ENCODE measurements around the gene EZH2.

The EZH2 gene

DNA sequence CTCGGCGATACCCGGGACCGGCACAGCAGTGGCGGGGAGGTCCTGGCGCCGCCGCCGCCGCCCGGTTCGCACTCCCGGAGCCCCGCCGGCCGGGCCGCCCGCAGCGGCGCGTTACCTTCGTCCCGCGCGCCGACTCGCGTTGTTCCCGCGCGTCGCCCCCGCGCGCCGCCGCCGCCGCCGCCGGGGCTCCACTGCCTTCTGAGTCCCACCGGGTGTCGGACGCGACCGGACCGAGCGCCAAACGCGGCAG, at the start of gene EZH2:
TSS of gene EZH2 (minus strand) at position 243 of the 250 bp plus-strand sequence. CDS start 36,993 bp downstream, outside the sequence.
- DNase-seq (ENCODE audit: extremely low read depth in 1 of 2, low read depth in 1 of 2) = no peak

DNA sequence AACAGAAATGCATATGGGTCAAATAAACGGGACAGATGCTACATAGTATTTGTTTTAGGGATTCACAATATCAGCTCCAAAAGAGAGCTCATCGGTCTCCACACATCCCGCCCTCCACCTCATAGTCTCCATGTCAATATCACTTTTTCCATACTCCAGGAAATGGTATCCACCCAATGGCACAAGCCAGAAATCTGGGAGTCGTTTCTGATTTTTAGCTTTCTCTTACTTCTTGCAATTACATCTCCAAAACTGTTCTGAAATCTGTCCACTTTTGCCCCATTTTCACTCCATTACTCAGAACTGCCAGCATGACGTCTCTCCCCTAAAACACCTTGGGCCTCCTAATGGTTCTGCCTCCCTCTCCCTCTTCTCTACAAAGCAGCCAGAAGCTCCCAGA, 47.4 kb upstream of the EZH2 start:
- DNase-seq (ENCODE audit: extremely low read depth in 1 of 2, low read depth in 1 of 2) = no peak

DNA sequence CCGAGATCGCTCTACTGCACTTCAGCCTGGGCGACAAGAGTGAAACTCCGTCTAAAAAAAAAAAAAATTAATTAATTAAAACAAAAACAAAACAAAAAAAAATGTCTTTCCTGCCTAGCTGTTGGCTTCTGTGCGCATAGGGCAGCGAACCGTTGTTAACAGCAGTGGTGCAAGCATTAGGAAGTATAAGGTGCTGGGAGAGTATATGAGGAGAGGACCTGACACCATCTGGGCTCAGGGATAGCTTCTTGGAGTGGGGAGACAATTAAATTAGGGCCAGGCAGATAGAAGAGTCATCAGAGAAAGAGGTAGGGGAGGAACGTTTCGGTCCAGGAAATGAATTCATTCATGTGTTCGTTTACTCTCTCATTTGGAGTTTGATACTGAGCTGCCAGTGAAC, 46.2 kb upstream of the EZH2 start:
- DNase-seq (ENCODE audit: extremely low read depth in 1 of 2, low read depth in 1 of 2) = no peak

DNA sequence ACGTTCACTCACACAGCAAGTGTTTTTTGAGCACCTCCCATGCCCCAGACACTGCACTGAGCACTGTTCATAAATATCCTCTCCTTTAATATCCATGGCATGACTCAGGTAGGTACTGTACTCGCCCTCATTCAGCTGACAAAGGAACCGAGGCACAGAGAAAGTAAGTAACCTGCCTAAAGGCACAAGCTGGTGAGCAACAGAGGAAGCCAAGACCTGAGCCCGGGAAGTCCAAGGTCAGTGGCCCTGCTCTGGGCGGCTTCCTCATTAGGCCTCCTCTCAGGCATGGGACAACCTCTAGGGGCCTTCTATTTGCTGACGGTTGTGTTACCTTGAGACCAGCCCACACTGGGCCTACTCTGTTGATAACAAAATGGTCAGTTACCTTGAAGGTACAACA, 45.1 kb upstream of the EZH2 start:
- DNase-seq (ENCODE audit: extremely low read depth in 1 of 2, low read depth in 1 of 2) = no peak

DNA sequence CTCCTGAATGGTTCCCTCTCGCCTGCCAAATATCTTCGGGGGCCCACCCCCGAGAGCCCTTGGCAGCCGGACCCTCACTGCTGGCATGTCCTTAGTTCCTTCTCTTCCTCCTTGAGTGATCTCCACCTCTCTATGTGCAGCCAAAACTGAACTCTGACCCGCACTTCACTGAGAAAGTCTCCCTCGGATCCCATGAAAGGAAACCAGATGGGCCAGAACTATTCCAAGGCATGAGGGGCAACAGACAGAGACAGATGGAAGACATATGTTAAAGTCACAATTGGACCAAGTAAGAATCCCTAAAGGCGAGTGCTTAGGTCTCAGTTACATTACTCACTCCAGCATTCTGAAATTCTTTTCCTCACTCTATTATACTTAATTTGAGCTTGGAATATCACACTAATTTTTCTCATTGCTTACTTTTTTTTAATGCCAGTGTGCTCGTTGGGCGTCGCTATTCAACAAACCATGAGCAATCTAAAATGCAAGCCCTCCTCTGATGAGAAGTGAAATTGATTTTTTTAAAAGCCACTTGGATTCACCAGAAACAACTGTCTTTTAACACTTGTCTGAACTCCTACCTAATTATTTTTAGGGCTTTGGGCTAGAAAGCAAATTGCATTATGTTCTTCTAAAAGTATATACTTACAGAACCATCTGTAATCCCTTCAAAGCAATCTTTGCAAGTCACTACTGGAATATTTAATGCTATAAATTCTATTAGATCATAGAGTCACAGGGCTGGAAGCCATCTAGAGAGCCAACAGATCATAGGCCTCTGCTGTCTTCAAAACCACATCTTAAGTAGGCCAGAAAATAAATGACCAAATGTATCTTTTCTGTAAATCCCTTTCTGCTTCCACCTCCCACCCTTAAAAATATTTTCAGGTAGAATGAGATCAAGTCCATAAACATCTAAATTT, 43.3 kb upstream of the EZH2 start:
- DNase-seq (ENCODE audit: extremely low read depth in 1 of 2, low read depth in 1 of 2) = no peak

DNA sequence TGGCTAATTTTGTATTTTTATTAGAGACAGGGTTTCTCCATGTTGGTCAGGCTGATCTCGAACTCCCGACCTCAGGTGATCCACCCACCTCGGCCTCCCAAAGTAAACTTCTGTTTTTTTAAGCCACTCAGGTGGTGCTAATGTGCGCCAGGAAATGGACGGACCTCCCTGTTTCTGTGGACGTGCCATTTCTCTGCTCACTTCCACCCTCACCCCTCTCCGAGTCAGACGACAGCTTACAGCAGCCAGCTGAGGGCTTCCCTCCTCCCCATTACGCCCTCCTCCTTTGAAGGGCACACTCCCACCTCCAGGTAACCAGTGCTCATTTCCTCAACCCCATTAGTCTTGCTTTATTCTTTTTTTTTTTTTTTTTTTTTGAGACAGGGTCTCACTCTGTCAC, 41.7 kb upstream of the EZH2 start:
- no peak for DNase-seq (ENCODE audit: extremely low read depth in 1 of 2, low read depth in 1 of 2)

DNA sequence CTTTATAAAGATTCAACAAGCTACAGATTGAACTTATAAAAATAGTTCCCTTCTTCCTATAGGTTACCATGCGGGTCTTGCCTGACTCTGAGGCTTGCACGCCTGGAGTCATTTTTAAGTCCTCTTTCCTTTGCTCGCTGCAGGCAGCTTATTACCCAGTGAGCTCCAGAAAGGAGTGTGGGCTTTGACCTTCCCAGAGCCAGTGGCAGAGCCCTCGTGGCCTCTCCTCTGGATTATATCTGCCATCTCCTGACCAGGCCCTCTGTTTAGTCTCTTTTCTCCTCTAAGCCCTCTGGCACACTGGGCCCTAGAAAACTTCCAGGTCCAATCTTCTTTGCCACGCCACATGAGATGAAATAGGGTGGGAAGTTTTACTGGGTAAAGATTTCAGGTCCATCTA, 39.9 kb upstream of the EZH2 start:
- no peak for DNase-seq (ENCODE audit: extremely low read depth in 1 of 2, low read depth in 1 of 2)

DNA sequence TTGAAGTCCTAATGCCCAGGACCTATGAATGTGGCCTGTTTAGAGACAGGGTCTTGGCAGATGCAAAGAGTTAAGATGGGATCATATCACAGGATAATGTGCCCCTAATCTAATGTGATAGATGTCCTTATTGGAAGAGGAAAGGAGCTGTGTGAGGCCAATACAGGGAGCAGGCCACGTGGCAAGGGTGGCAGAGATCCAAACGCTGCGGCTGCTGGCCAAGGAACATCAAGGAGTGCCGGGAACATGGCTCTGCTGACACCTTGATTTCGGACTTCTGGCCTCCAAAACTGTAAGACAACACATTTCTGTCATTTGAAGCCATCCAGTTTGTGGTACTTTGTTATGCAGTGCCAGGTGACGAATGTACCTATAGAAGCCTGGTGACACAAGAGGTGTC, 37.7 kb upstream of the EZH2 start:
- no peak for DNase-seq (ENCODE audit: extremely low read depth in 1 of 2, low read depth in 1 of 2)

DNA sequence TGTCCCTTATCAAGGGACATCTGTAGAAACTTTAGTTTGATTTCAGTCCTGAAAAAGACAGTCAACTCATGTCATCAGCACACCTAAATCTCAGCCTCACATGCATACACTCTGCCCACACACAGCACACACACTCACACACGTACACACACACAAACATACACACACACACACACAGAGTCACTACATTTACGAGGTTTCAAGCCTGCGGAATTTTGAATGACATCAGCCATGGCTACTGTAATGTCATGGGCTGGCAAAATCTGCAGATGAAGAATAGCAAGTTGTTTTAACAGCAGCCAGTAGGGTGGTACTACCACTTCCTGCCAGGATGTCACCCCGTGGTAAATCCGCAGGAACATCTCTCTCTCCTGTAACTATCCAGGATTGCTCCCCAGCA, 37.1 kb upstream of the EZH2 start:
- DNase-seq (ENCODE audit: extremely low read depth in 1 of 2, low read depth in 1 of 2) = no peak

DNA sequence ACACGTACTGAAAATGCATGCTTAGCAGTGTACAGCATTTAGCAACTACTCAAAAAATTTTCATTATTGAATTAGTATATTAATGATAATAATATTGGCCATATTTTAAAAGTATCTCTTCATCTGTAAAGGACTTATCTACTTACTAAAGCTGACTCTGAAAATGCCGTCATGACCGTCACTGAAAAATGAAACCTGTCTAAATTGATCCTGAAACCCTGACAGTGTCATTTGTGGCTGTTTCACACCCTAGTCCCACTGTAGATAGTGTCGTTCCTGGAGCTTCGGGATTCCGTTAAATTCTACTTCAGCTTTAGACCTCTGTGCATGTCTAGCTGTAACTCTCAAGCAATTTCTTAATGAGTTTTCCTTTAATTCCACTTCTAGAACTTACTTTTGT, 35.8 kb upstream of the EZH2 start:
- no peak for DNase-seq (ENCODE audit: extremely low read depth in 1 of 2, low read depth in 1 of 2)

DNA sequence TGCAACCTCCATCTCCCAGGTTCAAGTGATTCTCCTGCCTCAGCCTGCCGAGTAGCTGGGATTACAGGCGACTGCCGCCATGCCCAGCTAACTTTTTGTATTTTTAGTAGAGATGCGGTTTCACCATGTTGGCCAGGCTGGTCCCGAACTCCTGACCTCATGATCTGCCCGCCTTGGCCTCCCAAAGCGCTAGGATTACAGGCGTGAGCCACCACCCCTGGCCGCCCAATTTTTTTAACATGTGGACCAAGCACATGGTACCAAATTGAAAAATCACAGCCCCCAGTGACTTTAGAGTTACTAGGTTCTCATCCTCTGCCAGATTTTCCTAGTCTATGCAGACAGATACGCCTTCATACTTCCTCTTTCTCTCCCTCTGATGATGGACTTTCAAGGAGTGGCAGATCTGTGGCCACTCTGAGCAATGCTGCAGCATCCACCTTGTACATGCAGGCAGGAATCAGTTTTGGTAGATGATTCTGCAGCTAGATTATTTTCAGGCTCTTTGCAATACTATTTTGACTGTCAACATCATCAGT, 34.0 kb upstream of the EZH2 start:
- no peak for DNase-seq (ENCODE audit: extremely low read depth in 1 of 2, low read depth in 1 of 2)

DNA sequence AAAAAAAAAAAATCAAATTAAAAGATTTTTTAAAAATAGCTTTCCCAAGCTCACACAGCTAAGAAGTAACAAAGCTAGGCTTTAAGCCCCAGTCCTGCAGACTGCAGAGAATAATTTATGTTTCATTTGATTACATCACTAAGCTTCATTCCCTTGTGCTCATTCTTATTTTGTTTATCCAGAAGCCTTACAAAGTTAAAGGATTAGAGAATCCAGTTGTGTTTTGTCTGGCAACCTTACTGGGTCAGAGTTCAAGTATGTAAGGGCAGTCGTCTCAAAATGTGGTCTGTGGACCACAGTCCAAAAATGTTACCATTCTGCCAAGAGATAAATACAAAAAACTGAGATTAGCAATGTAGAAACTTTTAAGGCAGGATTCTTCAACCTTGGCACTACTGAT, 32.1 kb upstream of the EZH2 start:
- no peak for DNase-seq (ENCODE audit: extremely low read depth in 1 of 2, low read depth in 1 of 2)

DNA sequence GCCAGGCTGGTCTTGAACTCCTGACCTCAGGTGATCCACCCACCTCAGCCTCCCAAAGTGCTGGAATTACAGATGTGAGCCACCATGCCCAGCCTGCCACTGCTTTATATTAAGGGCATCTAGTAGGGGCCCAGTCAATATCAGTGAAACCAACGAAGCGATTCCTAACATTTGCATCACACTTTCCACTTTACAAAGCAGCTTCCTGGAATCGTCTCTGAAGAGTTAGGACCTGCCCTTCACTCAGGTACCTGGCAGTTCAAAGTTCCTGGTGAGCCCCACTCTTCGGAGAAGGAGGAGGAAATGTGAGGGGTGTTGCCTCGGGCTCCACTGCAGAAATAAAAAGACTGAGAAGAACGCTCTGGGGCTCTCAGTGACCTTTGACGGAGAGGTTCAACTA, 31.1 kb upstream of the EZH2 start:
- no peak for DNase-seq (ENCODE audit: extremely low read depth in 1 of 2, low read depth in 1 of 2)

DNA sequence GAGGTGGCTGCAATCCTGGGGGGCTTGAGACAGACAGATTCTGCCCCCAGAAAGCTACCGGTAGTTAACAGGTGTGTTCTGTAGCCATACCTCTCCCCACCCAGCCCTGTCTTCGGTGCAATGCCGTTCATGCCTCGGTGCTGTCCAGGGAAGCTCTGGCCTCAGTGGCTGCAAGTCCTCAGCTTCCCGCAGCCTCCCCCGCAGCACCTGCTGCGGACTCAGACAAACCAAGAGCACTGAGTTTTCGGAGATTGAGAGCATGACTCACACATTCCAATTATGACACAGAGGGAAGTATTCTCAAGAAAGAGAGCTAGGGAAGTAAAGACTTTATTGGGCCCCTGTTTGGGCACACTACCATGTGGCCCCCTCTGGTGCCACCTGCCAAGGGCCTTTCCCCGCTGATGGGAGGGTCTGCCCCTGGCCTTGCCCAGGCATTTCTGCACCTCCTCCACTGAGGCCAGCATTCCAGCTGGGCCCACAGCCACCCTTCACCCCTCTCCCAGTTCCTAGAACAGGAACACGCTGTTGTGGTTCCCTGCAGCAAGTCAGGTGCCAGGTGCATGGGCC, 30.2 kb upstream of the EZH2 start:
- no peak for DNase-seq (ENCODE audit: extremely low read depth in 1 of 2, low read depth in 1 of 2)

DNA sequence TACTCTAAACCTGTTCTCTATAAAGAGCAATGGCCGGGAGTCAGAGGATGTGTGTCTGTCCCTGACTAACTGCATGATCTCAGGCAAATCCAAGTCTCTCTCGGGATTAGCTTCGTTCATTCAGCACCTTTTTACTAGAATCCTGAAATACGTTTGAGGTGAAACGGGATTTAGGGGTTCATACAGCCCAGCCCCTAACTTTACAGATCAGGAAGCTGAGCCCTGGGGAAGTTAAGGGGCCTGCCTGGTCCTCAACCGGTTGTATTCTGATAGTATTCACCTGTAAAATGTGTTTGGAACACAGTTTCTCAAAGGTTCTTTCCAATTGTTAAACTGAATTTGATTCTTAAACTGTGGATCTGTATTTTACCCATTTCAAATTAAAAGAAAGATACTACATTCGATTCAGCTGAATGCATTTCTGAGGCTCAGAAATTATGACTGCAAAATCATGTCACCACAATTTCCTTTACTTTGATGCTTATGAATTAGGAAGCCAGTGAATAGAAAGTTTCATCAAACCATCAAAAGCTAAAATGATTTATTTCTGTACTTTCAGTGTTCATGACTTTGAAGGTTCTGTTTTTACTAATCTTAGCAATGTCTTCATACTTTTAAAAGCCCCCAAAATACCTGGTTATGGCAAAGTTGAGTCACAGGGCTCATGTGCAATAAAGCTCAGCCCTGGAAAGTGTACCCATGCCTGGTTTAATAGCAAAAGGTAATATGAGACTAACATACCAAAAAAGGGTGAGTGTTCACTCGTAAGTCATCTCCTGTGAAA, 28.9 kb upstream of the EZH2 start:
- DNase-seq (ENCODE audit: extremely low read depth in 1 of 2, low read depth in 1 of 2) = peak in 1 of 2 donors; percentile 23

DNA sequence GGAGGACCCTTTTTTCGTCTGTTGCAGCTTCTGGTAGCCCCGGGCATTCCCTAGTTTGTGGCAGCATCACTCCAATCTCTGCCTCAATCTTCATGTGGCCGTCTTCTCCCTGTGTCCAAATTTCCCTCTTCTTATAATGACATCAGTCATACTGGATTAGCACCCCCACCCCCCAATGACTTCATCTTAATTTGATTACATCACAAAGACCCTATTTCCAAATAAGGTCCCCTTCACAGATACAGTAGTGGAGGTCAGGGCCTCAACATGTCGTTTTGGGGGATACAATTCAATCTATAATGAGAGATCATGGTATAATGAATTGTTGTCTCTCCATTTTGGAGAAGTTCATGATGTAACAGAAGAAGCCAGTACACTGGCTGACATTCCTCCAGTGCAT, 28.1 kb upstream of the EZH2 start:
- no peak for DNase-seq (ENCODE audit: extremely low read depth in 1 of 2, low read depth in 1 of 2)

DNA sequence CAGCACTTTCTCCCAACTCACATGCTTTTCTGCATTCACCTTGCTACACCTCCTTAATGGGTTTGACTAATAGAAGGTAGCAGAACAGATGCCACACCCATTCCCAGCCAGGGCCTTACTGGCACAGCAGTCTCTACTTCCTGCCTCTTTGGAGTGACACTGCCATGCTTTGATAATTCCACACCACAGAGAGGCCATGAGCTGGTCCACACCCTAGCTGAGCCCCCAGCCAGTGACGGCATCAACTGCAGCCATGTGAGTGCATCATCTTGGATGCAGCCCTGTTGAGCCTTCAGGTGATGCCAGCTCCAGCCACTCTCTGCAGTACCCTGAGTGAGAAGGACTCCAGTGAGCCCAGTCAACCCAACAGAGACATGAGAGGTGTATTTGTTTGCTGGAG, 27.5 kb upstream of the EZH2 start:
- DNase-seq (ENCODE audit: extremely low read depth in 1 of 2, low read depth in 1 of 2) = no peak

DNA sequence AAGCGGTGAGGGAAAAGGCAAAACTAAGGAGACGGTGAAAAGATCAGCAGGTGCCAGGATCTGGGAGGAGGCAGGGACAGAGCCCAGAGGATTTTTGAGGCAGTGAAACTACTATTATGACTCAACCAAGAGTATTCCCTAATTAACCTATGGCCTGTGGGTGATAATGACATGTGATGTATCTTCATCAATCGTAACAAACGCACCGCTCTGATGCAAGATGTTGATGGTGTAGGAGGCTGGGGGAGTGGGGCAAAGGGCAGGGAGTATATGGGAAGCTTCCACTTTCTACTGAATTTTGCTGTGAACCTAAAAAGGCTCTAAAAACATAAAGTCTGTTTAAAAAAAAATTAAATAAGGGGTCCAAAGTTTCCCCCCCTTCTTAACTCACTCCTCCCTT, 25.5 kb upstream of the EZH2 start:
- DNase-seq (ENCODE audit: extremely low read depth in 1 of 2, low read depth in 1 of 2) = no peak

DNA sequence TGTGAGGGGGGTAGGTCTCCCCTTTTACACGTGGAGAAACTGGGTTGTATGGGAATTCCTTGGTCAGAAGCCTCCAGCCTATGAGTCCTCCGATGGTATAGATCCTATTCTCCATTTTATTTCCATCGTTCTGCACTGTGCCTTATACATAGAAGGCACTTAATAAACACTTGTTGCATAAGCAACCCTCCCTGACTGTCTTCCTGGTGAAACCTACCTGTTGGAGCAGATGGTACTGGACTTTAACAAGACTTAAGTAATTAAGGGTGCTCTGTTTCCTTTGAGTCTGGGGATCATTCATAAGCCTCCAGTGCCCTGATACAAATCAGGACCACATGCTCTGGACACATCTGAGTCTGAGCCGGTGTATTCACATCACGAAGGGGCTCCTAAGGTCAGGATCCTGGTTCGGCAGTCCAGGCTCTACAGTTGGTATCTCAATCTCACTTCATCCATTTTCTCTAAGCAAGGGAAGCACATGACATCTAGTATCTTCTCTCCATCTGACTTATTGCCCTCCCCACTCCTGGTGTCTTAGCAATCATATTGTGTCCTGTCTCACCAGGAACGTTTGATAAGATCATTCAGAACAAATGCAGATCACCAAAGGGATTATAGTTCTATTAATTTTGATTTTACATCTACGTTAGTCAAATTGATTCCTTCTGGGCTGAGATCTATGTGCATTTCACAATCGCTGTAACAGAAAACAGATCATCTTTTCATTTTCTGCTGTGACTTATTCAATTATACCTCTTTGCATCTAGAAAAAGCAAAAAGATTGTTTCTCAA, 22.8 kb upstream of the EZH2 start:
- DNase-seq (ENCODE audit: extremely low read depth in 1 of 2, low read depth in 1 of 2) = no peak

DNA sequence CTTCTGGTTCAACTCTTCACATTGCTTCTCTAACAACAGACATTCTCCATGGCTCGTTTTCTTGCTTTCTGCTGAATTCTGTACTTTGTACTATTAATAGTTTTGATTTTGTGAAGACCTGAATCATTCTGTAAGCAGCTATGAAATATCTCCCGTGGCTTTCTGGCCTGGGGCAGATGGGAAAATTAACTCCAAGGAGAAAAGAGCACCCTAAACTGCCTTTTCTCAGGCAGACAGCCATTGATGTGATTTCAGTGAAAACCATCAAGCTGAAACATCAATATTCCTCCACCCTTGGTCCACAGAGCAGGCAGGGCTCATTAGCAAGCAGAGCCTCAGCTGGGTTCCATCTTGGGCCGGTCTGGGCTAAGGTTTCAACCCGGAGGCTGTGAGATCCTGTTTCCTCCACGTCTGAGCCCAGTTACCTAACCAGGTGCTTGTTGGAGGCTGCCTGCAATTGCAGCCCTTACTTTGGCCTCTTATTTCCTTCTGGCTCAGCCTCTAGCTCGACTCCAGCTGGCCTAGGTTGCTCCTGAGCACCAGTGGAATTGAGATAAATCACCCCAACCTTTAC, 21.1 kb upstream of the EZH2 start:
- no peak for DNase-seq (ENCODE audit: extremely low read depth in 1 of 2, low read depth in 1 of 2)

DNA sequence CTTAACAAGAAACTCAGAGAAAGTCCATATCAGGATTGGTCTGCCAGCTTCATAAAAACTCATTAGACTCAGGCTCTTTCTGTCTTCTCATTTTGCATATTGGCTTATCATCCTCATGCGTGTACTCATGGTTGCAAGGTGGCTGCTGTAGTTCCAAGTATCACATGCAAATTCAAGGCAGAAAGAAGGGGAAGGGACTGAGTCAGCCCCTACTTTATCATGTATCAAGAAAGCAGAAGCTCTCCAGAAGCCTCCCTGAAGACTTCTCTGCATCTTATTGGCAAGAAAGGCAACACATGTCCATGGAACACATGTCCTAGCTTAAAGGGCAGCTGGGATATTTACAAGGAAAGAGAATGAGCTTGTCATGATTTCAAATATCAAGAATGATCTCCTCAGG, 19.4 kb upstream of the EZH2 start:
- no peak for DNase-seq (ENCODE audit: extremely low read depth in 1 of 2, low read depth in 1 of 2)
